Effector CD8-positive, alpha-beta T cell (primary cell): ENCODE measurements around the gene ARHGAP26.

Experiments used
- DNase-seq: peaks from one replicate; lab custom pipeline; 2025; lab: John Stamatoyannopoulos, UW

Gene ARHGAP26

GRCh38 chr5:143222287-143223231 is 452.4 kb downstream of the ARHGAP26 start:
- no peak for DNase-seq

GRCh38 chr5:143224672-143225071 is 454.5 kb downstream of the ARHGAP26 start:
- DNase-seq = no peak

DNA sequence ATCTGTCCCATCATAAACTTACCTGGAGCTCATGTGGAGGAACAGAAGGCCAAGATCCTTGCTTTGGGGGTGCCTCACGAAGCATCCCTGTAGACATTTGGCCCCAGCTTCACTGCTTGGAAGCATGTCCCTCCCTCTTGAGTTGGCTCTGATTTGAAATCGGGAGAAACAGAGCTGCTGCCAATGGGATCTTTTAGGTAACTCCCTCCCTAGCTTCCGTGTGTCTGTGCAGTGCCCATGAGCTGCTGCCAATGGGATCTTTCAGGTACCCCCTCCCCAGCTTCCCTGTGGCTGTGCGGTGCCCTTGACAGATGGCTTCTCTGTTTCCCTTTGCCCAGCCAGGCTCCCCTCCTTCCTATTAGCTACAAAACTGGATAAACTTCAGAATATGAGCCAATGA is 455.3 kb downstream of the ARHGAP26 start:
- no peak for DNase-seq

GRCh38 chr5:143226361-143226760 is 456.2 kb downstream of the ARHGAP26 start:
- no peak for DNase-seq

DNA sequence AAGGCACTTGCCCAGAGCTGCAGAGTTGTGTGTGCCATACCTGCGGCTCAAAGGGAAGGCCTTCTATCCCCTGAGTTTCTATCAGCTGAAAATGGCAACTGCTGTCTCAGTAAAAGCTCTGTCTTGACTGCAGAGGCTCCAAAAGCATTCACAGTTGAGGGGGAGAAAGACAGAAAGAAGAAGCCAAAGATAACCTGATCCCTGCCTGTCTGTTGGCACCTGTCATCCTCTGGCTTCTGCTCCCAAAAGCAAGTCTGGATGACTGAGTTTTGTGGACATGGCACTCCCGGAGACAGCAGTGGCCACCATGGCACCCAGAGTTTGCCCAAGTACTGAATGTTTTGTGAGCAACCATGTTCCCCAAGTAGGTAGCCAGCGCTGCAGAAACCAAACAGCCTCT is 456.7 kb downstream of the ARHGAP26 start:
- no peak for DNase-seq

- DNase-seq = no peak
Observed at GRCh38 chr5:143227301-143227700, 457.1 kb downstream of the ARHGAP26 start.

- DNase-seq = no peak
Observed at GRCh38 chr5:143228597-143229293, 458.6 kb downstream of the ARHGAP26 start.

DNA sequence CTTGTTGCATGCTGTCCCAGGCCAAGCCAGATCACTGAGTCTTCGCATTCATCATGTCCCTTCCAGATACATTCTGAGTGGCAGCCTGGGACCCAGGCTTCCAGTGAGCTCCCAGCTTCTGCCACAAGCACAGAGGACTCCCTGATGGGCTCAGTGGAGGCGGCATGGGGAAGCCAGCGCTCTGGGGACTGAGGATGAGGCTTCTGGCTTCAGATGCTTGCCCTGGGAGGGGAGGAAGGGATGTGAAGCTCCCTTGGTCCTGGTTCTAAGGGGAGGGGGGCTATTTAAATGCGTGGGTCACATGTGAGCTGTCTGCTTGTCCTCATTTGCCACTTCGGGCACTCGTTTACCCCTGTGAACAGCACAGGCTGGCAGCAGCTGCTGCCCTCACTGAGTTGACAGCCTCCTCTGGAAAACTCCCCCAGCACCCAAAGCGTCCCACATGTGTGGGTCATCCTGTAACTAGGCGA is 459.3 kb downstream of the ARHGAP26 start:
- DNase-seq = no peak

GRCh38 chr5:143229896-143230675 is 459.9 kb downstream of the ARHGAP26 start:
- DNase-seq = no peak

DNA sequence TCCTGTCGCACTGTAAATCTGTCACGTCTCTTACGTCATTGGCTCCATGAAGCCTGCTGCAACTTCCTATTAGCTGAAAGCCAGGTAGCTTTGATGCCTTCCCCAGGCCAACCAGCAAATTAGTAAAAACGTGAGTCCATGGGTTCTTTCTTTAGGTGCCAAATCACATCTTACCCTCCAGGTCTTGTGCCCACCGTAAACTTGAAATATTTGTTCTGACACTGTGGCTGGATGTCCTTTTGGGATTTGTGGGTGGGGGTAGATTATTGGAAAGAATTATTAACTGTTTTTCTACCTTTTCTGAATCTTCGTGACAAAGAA is 460.5 kb downstream of the ARHGAP26 start:
- DNase-seq = no peak

GRCh38 chr5:143231416-143231815 is 461.2 kb downstream of the ARHGAP26 start:
- no peak for DNase-seq

DNA sequence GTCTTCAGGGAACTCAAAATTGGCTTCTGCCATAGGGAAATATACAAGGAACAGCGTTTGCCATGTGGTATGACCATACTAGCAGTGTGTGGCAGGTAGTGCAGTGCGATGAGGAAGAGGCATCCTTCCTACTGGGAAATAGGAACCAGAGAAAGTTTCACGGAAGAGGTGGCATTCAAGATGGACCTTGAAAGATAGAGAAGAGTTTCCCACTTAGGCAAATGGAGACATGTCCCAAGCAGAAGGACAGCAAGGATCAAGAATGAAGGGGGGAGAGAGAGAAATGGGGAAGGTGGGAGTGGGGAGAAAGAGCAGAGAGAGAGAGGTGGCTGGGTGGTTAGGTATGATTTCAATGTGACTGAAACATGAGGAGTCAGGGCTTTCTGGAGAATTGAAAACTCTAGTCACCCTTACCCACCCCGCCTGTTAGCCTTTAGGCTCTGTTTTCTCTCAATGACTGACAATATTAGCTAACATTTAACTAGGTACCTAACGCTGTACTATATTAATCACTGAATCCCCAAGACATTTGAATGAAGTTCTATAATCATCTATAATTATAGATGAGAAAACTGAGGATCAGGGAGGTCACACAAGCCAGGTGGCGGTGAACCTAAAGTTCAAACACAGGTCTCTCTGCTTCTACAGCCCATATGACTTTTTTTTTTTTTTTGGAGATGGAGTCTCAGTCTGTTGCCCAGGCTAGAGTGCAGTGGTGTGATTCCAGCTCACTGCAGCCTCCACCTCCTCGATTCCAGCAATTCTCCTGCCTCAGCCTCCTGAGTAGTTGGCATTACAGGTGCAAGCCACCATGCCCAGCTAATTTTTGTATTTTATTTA is 462.0 kb downstream of the ARHGAP26 start:
- DNase-seq = no peak

DNA sequence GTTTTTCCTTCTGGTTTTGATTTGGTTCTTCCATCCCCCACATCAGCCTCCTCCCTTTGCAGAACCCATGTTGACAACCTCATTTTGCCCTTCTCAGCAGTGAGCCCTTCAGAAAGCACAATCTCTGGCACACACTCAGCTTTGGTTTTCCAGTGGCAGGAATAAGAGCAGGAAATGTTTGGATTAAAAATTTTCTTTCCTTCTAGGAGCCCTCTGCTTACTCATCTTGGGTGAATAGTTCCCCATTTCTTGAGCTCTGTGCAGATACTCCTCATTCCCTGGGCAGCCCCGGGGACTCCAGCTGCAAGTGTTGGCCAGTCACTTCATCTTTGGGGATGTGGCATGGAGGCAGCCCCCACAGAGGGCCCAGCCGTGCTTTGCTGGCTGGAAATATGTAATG is 462.9 kb downstream of the ARHGAP26 start:
- no peak for DNase-seq

DNA sequence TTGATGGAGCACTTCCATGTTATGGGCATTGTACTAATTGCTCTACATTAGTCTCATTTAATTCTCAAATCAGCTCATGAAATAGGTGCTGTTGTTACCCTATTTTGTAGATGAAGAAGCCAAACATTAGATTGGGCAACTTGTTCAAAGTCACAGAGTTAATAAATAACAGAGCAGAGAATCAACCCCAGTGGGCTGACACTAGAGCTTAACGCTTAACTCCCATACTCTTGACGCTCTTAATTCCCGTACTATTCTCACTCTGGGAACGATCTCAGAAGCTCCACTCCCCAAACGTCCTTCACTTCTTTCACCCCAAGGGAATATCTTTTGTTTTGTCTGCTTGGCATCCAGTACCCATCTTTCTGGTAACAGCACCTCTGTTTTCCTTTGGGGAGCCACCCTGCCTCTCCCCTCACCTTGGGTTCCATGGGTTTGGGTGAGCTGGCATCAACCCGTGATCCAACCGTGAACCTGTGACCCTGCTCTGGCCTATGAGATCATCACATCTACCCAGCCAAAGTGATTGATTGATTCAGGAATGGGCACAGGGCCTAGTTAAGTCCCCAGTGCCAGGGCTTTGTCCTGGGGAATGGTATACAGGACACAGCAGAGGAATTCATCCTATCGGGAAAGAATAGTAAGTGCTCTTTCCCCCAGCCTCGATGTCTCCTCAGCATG is 464.1 kb downstream of the ARHGAP26 start:
- no peak for DNase-seq

DNA sequence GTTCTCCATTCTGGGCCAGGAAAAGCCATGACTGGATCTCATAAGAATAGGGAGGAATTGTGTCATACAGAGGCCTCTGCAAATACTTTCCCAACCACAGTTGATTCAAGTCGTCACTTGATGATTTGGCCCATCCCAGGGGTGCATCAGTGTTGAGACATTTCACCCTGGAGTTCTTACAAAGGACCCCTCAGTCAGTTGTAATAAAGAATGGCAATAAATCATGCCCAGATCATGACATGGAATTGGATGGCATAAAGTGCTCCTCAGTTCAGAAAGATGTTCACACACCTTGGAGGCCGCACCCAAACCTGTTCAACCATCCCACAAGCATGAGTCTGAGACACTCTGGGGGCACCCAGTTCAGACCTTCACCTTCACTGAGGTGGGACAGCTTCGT is 465.2 kb downstream of the ARHGAP26 start:
- no peak for DNase-seq

- DNase-seq = no peak
Observed at GRCh38 chr5:143236682-143237081, 466.5 kb downstream of the ARHGAP26 start.

GRCh38 chr5:143237664-143238063 is 467.5 kb downstream of the ARHGAP26 start:
- DNase-seq = no peak

DNA sequence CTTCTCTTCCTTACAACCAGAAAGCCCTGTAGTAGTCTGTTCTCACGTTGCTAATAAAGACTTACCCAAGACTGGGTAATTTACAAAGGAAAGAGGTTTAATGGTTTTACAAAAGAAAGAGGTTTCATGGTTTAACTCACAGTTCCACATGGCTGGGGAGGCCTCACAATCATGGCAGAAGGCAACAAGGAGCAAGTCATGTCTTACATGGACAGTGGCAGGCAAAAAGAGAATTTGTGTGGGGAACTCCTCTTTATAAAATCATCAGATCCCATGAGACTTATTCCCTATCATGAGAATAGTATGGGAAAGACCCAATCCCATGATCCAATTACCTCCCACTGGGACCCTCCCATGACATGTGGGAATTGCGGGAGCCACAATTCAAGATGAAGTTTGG is 468.4 kb downstream of the ARHGAP26 start:
- no peak for DNase-seq

DNA sequence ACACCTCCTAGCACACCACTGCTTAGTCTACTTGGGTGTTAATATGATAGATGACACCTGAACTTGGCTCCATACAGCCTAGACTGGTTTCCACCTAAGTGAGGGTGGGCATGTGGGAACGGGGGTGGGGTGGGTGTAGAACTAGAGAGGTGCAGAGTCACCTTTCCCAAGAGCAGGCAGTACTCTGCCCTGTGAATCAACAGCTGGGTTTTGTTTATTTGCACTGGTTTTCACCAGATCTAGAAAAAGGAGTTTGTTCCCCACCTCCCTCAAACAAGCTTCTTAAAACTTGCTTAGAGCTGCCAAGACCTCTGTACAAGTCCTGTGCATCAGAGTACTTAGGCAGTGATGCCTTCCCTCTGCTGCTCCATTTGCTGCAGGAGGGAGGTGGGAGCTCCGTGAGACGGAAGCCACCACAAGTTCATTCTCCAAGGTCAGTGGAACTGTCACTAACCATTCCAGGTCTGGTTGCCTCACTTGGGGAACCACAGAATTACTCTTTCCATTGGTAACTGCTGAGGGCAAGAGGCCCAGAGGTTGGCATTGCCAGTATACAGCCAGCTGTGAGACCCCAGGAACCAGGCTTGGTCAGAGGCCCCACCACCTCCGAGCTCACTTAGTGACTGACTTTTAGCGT is 469.8 kb downstream of the ARHGAP26 start:
- DNase-seq = no peak

DNA sequence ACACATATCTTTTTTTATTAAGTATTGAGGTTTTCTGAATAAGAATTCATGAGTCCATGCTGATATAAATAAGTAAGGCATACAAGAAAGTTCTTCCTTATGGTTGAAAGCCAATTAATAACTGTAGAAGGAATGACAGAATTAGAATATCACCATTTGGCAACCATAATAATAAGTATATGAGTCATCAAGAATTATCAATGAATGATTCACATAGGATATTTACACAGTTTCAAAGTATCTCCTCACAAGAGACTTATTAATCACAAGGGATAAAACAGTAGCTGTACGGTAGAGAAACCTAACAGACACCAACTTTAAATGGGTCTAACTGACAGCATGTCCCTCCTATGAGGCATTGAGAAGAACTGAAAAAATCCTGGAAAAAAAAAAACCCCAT is 471.7 kb downstream of the ARHGAP26 start:
- DNase-seq = no peak
